ENCODE data around the gene LDLRAD4. TPM values are rescaled to one million over a fixed set of nuclear protein-coding genes. Genes with fewer than 3 reads are reported as not detected.

Gene LDLRAD4
- total RNA-seq, 1 experiment from 2014 or later: 15.5 TPM

DNA sequence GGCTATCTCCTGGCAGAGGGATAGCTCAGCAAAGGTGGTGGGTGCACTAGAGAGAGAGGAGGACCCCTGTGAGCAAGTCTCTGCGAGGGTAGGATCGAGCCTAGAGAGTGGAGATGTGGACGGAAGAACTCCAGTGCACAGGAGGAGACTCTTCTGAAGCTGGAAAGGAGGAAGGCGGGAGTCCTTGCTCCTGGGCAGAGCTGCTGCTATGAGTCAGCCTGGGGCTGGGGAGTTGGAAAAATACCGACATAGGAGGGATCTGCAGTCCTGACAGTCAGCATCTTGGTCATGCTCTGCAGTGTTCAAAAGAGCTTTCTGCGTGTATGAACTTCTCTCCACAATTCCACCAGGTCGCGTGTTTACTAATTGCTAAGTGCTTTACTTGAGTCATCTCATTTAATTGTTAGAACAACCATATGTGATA lies 233.8 kb downstream of the LDLRAD4 start:
- in situ Hi-C loops (cut with HindIII; ENCODE audit: low pct_unique_long_range_greater_than_20kb, low sequenced_read_pairs): no loop called here
- DNase-seq (ENCODE audit: low read depth, low spot score): no peak

DNA sequence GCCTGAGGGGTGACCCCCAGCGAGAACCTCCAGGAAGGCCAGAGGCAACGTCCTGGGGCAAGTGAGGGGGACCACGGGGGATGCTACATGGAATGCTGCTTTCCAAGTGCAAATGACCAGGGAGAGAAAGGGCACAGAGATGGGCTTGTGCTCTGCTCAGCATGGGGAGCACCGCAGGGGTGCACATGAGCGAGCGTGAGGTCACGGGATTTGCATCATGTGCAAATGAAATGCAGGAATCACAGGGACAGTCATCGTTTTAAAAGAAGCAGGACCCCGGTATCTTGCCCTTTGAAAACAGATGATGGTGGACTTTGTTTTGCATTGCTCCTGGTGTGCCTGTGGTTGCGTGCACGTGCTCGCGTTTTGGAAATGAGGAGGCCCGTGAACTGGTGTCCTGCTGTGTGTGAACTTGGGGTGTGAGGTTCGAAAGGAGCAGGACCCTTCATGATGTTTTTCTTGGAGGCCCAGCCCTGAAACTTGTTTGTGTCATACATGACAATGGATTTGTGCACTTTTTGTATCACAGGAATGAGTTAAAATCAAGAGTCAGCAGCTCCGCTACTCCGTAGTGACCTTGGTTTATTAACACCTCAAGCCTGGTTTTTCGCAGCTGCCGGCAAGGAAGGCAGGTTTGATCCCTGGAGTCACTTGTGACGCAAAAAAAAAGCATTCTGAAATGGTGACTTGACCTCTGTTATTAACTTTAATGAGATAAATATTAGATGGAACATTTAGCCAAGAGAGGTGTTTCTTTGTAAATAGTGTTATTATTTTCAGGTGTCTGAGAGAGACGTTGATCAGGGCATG lies 234.5 kb downstream of the LDLRAD4 start:
- DNase-seq (ENCODE audit: low read depth, low spot score): no peak
- in situ Hi-C loops (cut with HindIII; ENCODE audit: low pct_unique_long_range_greater_than_20kb, low sequenced_read_pairs): no loop called here

DNA sequence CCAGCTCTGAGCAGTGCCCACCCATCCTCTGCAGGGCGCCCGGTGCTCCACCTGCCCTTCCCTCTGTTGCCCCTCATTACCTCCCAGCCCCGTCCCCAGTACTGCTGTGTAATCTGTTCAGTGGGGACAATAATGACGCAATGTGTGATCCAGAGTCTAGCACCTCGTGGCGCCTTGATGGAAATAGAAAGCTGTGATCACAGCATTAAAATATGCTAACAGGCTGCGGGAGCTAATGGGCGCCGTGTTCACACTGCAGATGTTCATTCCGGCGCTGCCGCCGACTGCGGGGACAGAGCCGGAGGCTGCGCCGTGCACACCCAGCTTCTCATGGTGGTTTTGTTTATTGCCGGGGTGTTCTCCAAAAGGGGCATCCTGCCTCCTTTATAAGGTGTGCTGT lies 235.2 kb downstream of the LDLRAD4 start:
- no peak for DNase-seq (ENCODE audit: low read depth, low spot score)
- in situ Hi-C loops (cut with HindIII; ENCODE audit: low pct_unique_long_range_greater_than_20kb, low sequenced_read_pairs): no loop called here

DNA sequence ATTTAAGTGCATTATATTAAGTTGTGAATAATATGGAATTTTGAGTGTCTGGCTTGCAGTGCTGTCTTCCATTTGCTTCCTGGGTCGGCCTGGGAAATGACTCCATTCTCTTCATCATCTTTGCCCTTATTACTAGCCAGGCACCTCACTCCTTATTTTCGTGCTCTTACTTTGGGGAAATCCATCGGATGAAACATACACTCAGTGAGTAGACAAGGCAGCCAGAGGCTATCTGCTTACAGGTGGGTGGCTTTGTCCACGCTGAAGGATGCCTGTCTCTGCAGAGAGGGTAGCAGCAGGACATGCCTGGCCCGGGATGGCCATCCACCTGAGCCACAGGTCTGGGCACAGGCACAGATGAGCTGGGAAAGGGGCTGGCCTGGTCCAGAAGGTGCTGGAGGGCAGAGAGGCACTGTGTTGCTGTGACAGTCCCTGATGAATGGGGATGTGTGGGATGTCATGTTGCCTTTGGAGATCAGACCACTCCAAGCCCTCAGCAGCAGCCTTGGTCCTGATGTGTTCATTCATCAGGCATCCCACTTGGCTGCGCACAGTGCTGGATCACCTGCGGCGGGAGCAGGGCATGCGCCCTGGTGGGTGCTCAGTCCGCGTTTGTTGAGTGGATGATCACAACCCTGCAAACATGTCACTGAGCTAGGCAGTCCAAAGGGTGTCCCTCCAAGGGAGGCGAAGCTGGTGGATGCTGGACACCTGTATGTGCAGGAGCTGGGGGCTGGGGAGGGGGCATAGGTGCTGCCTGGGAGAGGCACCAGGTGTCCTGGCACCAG lies 236.0 kb downstream of the LDLRAD4 start:
- in situ Hi-C loops (cut with HindIII; ENCODE audit: low pct_unique_long_range_greater_than_20kb, low sequenced_read_pairs): no loop called here
- no peak for DNase-seq (ENCODE audit: low read depth, low spot score)

DNA sequence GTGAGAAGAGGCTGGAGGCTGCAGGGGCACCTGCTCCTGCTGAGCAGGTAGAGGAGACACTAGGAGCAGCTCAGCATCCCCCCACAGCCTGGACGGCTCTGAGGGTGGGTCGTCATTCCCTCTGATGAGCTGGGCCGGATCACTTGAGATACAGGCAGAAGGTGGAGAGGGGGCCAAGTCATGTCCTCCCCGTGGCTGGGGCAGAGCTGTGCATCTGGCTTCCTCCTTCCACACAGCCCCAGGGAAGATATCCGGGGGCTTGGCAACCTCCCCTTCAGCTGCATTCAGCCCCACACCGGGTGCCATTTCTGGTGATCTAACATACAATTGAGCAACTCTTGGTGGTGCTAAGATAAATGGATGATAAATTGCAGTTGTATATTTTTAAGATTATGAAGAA lies 236.9 kb downstream of the LDLRAD4 start:
- in situ Hi-C loops (cut with HindIII; ENCODE audit: low pct_unique_long_range_greater_than_20kb, low sequenced_read_pairs): no loop called here
- DNase-seq (ENCODE audit: low read depth, low spot score): no peak

DNA sequence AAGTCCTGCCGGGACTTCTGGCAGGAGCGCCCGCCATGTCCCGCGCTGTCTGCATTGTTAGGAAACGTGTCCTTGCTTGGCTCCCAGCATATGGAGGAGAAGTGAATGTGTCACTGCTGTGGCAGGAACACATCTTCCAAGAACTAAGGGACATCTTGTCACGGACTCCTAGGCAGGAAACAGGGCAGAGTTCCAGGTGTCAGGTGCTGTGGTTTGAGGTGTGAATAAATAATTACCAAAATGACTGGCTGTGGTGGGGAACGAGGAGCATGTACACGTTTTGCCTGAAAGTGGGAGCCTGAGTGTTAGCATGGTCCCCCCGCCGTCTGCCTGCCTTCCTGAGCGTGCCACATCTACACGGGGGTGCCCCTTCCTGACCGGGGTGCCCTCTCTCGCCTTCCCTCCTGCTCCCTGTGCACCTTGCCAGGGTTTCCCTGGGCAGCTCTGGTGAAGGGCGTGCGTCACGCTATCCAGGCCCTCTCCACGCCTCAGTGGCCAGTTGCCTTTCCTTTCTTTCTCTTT lies 237.5 kb downstream of the LDLRAD4 start:
- DNase-seq (ENCODE audit: low read depth, low spot score): no peak
- in situ Hi-C loops (cut with HindIII; ENCODE audit: low pct_unique_long_range_greater_than_20kb, low sequenced_read_pairs): no loop called here

DNA sequence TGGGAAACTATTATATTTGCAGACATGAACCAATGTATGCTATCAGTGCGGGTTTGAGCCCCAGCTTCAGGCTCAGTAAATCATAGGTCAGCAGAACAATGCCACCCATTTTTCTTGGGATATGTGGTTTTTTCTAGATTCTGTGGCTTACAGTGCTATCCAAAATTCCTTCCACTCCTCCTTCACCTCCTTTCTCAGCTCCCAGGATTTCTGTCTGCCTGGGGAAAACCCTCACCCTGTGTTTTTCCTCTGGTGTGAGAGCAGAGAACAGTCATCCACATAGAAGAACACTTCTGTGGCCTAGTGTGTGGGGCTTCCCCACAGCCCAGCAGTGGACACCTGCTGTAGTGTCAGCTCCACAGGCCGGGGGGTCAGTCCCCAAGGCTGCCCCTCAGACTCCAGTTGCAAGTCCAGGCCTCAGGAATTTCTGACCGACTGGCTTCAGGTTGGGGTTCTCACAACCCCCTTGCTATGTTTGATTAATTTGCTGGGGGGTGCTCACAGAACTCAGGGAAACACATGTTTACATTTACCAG lies 238.2 kb downstream of the LDLRAD4 start:
- DNase-seq (ENCODE audit: low read depth, low spot score): peak; percentile 8
- in situ Hi-C loops (cut with HindIII; ENCODE audit: low pct_unique_long_range_greater_than_20kb, low sequenced_read_pairs): no loop called here

DNA sequence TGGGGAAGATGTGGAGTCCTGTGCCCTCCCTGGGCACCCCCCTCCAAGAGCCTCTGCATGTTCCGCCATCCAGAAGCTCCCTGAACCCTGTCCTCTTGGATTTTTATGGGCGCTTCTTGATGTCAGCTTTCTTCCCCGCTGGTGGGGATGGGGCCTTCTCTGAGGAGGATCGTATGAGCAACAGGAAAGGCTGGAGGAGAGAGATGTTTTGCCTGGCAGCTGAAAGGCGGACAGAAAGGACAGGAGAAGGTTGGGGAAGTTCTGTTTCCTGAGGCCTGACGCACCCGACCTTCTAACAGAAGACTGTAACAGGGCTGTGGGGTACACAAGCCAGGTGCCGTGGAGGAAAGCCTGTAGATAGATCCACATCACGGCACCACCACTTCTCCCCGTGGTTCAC lies 238.8 kb downstream of the LDLRAD4 start:
- DNase-seq (ENCODE audit: low read depth, low spot score): no peak
- in situ Hi-C loops (cut with HindIII; ENCODE audit: low pct_unique_long_range_greater_than_20kb, low sequenced_read_pairs): no loop called here

DNA sequence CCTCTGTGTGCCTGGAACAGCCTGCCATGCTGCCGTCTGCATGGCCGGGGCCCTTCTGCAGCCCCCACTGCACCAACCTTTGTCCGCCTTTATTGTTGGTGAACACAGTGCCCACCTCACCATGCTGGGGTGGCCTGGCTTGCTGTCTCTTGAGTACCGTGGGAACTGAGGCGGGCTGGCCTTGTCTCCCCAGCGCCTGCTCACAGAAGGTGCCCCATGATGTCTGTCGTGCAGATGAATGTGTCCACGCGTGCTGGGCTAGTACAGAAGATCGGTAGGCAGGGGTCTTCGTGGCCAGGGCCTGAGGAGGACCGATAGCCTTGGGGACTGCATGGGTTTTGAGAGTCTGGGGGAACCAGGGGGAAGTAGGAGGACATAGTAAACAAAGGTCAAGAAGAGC lies 242.4 kb downstream of the LDLRAD4 start:
- in situ Hi-C loops (cut with HindIII; ENCODE audit: low pct_unique_long_range_greater_than_20kb, low sequenced_read_pairs): no loop called here
- DNase-seq (ENCODE audit: low read depth, low spot score): no peak

DNA sequence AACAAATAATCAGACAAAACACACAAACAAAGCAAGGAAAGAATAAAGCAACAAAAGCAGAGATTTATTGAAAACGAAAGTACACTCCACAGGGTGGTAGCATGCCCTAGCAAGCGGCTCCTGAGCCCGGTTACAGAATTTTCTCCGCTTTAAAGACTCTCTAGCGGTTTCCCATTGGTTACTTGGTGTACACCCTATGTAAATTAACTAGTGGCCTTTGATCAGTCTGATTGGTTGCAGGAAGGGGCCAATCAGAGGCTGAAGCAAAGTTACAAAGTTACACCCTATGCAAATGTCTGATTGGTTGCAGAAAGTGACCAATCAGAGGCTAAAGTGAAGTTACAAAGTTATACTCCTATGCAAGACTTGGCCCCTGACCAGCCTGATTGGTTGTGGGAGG lies 242.9 kb downstream of the LDLRAD4 start:
- peak; percentile 6 for DNase-seq (ENCODE audit: low read depth, low spot score)
- in situ Hi-C loops (cut with HindIII; ENCODE audit: low pct_unique_long_range_greater_than_20kb, low sequenced_read_pairs): no loop called here

DNA sequence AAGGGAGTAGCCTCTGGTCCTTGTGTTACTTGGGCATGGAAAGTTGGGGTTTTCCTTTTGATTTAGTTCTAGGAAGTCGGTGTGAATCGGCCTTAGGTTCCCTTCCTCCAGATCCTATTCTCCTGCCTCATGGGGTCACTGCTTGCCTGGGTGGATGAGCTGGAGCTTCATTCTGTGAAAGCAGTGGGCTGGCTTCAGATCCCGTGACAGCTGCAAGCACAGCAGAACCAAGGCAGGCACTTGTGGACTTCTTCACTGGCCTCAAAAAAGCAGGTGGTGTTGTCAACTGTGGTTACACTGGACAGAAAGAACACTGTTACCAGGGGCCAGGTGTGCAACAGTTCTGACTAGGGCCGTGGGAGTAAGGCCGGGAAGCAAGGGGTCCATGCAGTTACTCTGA lies 243.4 kb downstream of the LDLRAD4 start:
- in situ Hi-C loops (cut with HindIII; ENCODE audit: low pct_unique_long_range_greater_than_20kb, low sequenced_read_pairs): no loop called here

DNA sequence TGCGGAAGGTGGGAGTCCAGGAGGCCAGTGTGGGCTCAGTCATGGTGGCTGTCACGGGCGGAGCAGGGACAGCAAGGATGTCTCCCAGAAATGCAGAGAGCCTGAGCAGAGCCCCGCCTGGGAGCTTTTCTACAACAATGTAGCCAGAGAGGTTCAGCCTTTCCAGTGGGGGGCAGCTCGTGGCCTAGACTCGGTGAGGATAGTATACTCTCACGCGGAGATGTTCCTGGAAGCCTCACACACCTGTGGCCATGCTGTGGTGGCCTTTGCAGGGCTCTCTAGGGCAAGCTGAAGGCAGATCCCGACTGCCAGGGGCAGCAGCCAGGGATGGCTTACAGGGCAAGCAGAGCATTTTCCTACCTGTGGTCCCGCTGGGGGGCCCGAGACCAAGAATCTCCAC lies 244.1 kb downstream of the LDLRAD4 start:
- no peak for DNase-seq (ENCODE audit: low read depth, low spot score)
- in situ Hi-C loops (cut with HindIII; ENCODE audit: low pct_unique_long_range_greater_than_20kb, low sequenced_read_pairs): no loop called here

More for the DNA sequence above, 243.4 kb downstream of the LDLRAD4 start:
- DNase-seq (ENCODE audit: low read depth, low spot score): no peak

DNA sequence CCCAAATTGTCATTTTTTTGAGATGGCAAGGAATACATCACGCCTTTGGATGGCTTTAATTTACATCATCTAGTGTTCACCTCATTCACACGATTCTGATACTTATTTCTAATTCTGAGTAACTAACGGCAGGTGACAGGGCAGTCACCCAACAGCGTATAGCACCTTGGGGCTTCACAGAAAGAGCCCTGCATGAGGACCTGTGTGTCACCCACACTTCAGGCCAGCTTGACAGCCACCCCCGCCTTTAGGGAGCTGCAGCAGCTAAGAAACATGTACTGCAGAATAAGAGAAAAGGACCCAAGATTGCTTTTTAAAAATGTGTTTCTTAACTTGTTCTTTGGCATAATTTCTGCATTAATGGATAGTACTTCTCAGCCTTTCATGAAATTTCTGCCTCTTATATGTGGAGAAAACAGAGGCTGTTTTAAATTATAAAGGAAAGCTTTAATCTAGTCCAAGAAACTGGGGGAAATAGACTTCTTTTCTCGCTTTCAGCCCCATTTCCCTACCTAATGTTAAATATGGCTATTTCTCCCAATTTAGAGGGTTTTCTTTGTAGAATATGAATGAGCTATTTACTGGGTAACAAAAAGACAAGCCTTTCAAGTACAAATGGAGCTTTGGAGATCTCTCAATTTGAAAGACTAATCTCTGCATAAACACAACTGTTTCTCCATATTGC lies 245.1 kb downstream of the LDLRAD4 start:
- in situ Hi-C loops (cut with HindIII; ENCODE audit: low pct_unique_long_range_greater_than_20kb, low sequenced_read_pairs): no loop called here
- DNase-seq (ENCODE audit: low read depth, low spot score): no peak

DNA sequence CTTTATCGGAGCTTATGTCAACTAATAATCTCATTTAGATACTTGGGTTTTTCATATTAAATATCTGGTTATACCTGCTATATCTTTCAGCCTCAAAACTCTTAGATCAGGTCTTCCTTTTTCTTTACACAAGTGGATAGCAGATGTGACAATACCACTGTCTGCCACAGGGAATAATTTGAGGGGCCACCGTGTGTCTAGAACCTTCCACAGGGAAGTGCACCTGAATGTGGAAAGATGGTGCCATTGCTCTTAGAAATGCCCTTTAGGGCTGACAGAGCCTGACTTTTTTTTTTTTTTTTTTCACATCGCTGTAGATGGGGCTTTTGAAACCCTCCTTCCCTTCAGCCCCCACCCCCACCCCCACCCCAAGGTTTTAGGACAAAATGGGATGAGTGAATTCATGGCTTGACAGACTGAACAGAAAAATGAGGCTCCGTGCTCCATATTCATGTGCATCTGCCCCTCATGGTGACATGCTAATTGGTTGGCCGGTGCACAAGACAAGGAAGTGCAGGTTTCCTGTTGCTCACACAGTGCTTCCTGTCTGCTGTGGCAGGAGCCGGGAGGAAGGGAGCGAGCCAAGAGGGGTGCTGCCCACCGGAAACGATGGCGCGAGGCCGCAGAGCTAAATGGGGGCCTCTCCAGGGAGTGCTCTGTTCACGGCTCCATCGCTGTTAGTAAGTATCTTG lies 246.0 kb downstream of the LDLRAD4 start:
- in situ Hi-C loops (cut with HindIII; ENCODE audit: low pct_unique_long_range_greater_than_20kb, low sequenced_read_pairs): no loop called here
- DNase-seq (ENCODE audit: low read depth, low spot score): no peak

DNA sequence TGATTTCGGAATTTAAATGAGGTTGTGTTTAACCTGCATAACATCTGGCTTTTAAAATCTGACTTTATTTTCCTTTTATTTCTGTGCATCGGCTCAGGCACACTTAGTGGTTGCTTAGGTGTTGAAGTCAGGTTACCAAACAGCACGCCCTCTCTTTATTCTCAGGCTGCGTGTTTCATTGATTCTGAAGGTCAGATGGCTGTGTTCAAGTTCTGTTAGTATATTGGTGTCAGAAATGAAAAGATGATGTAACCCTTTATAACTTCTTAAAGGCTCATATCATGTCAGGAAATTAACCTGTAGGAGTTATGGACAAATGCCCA lies 246.5 kb downstream of the LDLRAD4 start:
- in situ Hi-C loops (cut with HindIII; ENCODE audit: low pct_unique_long_range_greater_than_20kb, low sequenced_read_pairs): no loop called here
- DNase-seq (ENCODE audit: low read depth, low spot score): no peak

DNA sequence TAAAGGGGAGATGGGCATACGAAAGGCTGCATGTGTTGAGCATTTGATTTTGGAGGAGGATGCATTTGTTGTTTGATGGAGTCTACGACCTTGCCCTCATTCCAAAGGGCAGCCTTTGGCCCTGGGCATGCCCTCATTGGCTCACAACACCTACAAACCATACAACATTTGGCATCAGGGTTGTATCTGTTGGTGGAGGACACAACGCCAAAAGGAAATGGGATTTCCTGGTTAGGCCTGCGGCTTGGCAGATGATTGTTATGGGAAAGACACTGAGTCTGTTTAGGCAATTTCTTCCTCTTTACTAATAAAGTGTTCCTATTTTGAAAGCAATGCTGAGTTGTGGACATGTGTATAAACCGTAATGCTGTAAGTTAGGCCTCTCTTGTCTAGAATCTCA lies 246.9 kb downstream of the LDLRAD4 start:
- DNase-seq (ENCODE audit: low read depth, low spot score): no peak
- in situ Hi-C loops (cut with HindIII; ENCODE audit: low pct_unique_long_range_greater_than_20kb, low sequenced_read_pairs): no loop called here

DNA sequence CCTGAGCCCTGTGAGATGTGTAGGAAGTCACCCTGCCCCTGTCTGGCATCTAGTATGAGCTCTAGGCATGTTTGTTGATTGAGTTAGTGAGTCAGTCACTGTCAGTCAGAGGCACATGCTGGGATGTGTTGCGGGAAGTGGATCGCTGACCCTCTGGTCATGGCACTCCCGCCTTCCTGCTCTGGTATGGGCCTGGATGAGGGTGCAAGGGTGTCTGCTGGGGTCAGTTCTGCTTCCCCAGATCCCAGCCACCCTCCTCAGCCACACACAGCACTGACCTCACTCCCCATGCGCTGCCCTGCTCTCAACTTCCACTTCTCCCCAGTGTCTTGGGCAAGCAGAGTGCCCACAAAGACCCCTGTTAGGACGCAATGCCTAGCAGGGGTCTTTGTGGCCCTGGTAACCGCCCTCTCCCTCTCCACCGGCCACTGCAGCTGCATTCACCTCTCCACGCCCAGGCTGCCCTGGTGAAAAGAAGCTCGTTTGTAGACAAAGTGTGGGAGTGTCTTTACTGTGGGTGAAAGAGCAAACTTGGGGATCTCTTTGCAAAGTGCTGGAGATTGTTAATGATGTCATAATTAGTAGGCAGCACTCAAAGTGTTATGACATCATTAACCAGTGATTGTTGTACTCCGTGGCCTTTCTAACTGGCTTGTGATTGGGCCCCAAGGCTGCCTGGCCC lies 252.1 kb downstream of the LDLRAD4 start:
- no peak for DNase-seq (ENCODE audit: low read depth, low spot score)
- in situ Hi-C loops (cut with HindIII; ENCODE audit: low pct_unique_long_range_greater_than_20kb, low sequenced_read_pairs): no loop called here

Data from SK-MEL-5 (cell line).